ENCODE measurements around the gene KDELR1. TPM values are rescaled to one million over a fixed set of nuclear protein-coding genes. Genes with fewer than 3 reads are reported as not detected.

KDELR1 gene
- total and polyA plus RNA-seq, 2 of the 13 experiments (the other 11 are each of a cell fraction or from before 2014, with no cell fraction given) = 134 to 185 TPM

DNA sequence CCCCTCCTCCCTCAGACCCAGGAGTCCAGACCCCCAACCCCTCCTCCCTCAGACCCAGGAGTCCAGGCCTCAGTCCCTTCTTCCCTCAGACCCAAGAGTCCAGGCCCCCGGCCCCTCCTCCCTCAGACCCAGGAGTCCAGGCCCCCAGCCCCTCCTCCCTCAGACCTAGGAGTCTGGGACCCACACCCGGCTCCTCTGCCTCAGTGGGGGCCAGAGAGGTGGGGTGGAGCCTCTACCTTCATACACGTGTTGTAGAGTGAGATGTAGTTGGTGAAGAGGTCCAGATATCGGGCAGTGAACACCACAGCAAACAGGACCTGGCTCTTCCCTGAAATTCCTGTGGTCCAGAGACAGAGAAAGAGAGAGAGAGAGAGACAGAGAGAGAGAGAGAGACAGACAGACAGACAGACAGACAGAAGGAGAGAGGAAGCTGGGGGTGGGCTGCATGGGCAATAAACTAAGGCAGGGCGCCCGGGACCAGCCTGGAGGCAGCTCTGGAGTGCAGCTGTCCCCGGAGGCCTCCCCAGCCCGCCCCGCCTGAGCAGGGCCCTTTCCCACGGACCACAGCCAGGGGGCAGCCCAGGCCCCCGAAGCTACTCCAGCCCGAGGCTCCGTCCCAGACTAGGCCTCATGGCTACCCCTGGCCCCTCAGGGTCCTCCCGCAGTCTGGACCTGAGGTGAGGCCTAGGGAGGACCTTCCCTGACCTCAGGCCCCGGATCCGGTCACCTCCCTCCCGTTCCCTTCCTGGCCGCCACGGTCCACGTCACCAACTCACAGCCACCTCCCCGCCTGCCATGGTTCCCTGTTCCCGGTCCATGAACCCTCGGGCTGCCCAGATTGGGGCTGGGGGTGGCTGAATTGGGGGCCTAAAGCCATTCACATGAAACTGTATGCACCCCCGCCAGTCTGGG, 907 bp downstream of the KDELR1 start (continued):
- TF ChIP-seq, protein P1, sequence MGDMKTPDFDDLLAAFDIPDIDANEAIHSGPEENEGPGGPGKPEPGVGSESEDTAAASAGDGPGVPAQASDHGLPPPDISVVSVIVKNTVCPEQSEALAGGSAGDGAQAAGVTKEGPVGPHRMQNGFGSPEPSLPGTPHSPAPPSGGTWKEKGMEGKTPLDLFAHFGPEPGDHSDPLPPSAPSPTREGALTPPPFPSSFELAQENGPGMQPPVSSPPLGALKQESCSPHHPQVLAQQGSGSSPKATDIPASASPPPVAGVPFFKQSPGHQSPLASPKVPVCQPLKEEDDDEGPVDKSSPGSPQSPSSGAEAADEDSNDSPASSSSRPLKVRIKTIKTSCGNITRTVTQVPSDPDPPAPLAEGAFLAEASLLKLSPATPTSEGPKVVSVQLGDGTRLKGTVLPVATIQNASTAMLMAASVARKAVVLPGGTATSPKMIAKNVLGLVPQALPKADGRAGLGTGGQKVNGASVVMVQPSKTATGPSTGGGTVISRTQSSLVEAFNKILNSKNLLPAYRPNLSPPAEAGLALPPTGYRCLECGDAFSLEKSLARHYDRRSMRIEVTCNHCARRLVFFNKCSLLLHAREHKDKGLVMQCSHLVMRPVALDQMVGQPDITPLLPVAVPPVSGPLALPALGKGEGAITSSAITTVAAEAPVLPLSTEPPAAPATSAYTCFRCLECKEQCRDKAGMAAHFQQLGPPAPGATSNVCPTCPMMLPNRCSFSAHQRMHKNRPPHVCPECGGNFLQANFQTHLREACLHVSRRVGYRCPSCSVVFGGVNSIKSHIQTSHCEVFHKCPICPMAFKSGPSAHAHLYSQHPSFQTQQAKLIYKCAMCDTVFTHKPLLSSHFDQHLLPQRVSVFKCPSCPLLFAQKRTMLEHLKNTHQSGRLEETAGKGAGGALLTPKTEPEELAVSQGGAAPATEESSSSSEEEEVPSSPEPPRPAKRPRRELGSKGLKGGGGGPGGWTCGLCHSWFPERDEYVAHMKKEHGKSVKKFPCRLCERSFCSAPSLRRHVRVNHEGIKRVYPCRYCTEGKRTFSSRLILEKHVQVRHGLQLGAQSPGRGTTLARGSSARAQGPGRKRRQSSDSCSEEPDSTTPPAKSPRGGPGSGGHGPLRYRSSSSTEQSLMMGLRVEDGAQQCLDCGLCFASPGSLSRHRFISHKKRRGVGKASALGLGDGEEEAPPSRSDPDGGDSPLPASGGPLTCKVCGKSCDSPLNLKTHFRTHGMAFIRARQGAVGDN (CRISPR knock-in tag; IDR thresholded peaks at IDR 0.05) = peak; percentile 86
- TF ChIP-seq NR2F1 (CRISPR knock-in tag; IDR thresholded peaks at IDR 0.05) (0 out of 4 replicates have a peak, but pooled peaks of 1 of the 2 experiments have one; percentile 21), ATRX (CRISPR knock-in tag; IDR thresholded peaks at IDR 0.05; ENCODE audit: borderline replicate concordance) (no peak), ZNF350 (CRISPR knock-in tag; IDR thresholded peaks at IDR 0.05; ENCODE audit: borderline replicate concordance, low read depth) (peak; percentile 31; the same call in 1 of the 2 replicates), ISL2 (CRISPR knock-in tag; IDR thresholded peaks at IDR 0.05) (peak; percentile 38; the same call in 1 of the 2 replicates), ZFP36L1 (CRISPR knock-in tag; IDR thresholded peaks at IDR 0.05) (no peak), ZNF292 (CRISPR knock-in tag; IDR thresholded peaks at IDR 0.05; ENCODE audit: borderline replicate concordance, low read depth) (no peak), POGZ (CRISPR knock-in tag; IDR thresholded peaks at IDR 0.05) (no peak; the same call in 1 of the 2 replicates), IRF2 (CRISPR knock-in tag; IDR thresholded peaks at IDR 0.05) (peak; percentile 35; the same call in 1 of the 2 replicates), FOXO1 (CRISPR knock-in tag; IDR thresholded peaks at IDR 0.05) (no peak), SYNCRIP (IDR thresholded peaks at IDR 0.05; ENCODE audit: insufficient read depth, low read depth, low read length) (no peak), FOXA1 (IDR thresholded peaks at IDR 0.05) (no peak), FOXA1 (CRISPR knock-in tag; IDR thresholded peaks at IDR 0.05) (0 out of 2 replicates have a peak, but pooled peaks have one; percentile 6), NR2F6 (IDR thresholded peaks at IDR 0.05) (peak; percentile 33; the same call in 1 of the 2 replicates), NR2F6 (CRISPR knock-in tag; IDR thresholded peaks at IDR 0.05) (peak; percentile 56; the same call in 1 of the 2 replicates)
- TF ChIP-seq, protein P2, sequence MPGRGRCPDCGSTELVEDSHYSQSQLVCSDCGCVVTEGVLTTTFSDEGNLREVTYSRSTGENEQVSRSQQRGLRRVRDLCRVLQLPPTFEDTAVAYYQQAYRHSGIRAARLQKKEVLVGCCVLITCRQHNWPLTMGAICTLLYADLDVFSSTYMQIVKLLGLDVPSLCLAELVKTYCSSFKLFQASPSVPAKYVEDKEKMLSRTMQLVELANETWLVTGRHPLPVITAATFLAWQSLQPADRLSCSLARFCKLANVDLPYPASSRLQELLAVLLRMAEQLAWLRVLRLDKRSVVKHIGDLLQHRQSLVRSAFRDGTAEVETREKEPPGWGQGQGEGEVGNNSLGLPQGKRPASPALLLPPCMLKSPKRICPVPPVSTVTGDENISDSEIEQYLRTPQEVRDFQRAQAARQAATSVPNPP (CRISPR knock-in tag; IDR thresholded peaks at IDR 0.05) = peak; percentile 16; the same call in 1 of the 2 replicates
- TF ChIP-seq, protein P3, sequence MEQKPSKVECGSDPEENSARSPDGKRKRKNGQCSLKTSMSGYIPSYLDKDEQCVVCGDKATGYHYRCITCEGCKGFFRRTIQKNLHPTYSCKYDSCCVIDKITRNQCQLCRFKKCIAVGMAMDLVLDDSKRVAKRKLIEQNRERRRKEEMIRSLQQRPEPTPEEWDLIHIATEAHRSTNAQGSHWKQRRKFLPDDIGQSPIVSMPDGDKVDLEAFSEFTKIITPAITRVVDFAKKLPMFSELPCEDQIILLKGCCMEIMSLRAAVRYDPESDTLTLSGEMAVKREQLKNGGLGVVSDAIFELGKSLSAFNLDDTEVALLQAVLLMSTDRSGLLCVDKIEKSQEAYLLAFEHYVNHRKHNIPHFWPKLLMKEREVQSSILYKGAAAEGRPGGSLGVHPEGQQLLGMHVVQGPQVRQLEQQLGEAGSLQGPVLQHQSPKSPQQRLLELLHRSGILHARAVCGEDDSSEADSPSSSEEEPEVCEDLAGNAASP (CRISPR knock-in tag; IDR thresholded peaks at IDR 0.05; ENCODE audit: borderline replicate concordance) = peak; percentile 76
- TF ChIP-seq, protein P4, sequence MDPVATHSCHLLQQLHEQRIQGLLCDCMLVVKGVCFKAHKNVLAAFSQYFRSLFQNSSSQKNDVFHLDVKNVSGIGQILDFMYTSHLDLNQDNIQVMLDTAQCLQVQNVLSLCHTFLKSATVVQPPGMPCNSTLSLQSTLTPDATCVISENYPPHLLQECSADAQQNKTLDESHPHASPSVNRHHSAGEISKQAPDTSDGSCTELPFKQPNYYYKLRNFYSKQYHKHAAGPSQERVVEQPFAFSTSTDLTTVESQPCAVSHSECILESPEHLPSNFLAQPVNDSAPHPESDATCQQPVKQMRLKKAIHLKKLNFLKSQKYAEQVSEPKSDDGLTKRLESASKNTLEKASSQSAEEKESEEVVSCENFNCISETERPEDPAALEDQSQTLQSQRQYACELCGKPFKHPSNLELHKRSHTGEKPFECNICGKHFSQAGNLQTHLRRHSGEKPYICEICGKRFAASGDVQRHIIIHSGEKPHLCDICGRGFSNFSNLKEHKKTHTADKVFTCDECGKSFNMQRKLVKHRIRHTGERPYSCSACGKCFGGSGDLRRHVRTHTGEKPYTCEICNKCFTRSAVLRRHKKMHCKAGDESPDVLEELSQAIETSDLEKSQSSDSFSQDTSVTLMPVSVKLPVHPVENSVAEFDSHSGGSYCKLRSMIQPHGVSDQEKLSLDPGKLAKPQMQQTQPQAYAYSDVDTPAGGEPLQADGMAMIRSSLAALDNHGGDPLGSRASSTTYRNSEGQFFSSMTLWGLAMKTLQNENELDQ (CRISPR knock-in tag; IDR thresholded peaks at IDR 0.05; ENCODE audit: borderline replicate concordance) = 0 out of 2 replicates have a peak, but pooled peaks have one; percentile 14
- TF ChIP-seq, protein P5, sequence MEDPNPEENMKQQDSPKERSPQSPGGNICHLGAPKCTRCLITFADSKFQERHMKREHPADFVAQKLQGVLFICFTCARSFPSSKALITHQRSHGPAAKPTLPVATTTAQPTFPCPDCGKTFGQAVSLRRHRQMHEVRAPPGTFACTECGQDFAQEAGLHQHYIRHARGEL (CRISPR knock-in tag; IDR thresholded peaks at IDR 0.05) = no peak

Measured in HepG2 (cell line).